ENCODE results near the gene ARL6IP4.
"Not testable (repeated sequence)": the region's sequence is repeated elsewhere in the genome, so short reads cannot be mapped to it uniquely, and the experiment has no call there.

The ARL6IP4 gene

DNA sequence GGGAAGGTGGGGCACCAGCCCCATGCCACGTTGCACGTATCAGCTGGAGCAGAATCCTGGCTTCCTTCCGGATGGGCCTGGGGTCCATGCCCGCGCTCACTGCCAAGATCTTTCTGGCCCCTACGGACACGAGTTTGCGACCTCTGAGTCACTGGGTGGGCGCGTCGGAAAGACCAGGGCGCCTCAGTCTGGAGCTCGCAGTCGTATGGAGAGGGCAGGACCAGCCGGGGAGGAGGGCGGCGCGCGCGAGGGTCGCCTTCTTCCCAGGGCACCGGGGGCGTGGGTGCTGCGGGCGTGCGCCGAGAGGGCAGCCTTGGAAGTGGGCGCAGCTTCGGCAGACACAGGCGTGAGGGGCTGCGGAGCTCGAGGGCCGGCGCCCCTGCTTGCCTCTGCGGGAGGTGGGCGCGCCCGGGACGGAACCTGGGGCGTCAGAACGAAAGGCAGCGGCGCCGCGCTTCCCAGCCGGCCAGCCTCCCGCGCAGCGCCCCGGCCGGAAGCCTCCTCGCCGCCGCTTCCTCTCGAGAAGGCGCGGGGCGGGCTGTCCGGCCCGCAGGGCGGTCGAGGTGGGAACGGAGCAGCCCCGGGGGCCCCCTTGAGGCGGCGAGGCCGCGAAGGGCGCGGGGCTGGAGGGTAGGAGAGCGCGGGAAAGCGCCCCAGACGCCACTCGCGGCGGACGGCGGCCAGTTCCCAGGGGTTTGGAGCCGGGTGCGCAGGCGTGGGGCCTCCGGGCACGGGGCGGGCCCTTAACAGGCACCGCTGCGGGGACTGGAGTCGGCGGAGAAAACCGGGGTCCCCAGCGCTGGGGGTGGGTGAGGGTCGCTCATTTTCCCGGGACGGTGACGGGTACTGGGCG is at the start of gene ARL6IP4:
Gene ARL6IP4 (plus strand): TSS at position 499 of the 853 bp plus-strand sequence. CDS start 459 bp downstream, outside the sequence.
- DNase-seq (ENCODE audit: insufficient read length, low spot score): peak; percentile 75
- TF ChIP-seq, protein P1, sequence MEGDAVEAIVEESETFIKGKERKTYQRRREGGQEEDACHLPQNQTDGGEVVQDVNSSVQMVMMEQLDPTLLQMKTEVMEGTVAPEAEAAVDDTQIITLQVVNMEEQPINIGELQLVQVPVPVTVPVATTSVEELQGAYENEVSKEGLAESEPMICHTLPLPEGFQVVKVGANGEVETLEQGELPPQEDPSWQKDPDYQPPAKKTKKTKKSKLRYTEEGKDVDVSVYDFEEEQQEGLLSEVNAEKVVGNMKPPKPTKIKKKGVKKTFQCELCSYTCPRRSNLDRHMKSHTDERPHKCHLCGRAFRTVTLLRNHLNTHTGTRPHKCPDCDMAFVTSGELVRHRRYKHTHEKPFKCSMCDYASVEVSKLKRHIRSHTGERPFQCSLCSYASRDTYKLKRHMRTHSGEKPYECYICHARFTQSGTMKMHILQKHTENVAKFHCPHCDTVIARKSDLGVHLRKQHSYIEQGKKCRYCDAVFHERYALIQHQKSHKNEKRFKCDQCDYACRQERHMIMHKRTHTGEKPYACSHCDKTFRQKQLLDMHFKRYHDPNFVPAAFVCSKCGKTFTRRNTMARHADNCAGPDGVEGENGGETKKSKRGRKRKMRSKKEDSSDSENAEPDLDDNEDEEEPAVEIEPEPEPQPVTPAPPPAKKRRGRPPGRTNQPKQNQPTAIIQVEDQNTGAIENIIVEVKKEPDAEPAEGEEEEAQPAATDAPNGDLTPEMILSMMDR (IDR thresholded peaks at IDR 0.05; ENCODE audit: insufficient read depth, missing control alignments): no peak
- no peak for FAIRE-seq

DNA sequence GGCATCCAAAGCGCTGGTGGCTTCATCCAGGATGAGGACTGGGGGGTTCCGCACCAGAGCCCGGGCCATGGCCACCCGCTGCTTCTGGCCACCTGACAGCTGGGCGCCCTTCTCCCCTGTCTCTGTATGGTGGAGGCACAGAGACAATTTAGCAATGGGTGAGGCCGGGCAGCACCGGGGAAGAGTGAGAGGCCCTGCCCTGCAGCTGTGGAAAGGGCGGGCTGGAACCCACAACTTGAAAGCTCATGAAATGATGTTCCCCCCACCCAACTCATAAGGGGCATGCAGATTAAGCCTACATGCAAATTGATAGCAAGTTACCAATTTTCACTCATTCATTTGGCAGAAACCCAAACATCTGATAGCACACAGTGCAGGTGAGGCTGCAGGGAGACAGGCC is 48.3 kb upstream of the ARL6IP4 start:
- no peak for DNase-seq (ENCODE audit: insufficient read length, low spot score)
- TF ChIP-seq, protein P1 (IDR thresholded peaks at IDR 0.05; ENCODE audit: insufficient read depth, missing control alignments): no peak
- FAIRE-seq: no peak

- TF ChIP-seq, protein P1 (IDR thresholded peaks at IDR 0.05; ENCODE audit: insufficient read depth, missing control alignments): no peak
- DNase-seq (ENCODE audit: insufficient read length, low spot score) (no peak), FAIRE-seq (no peak)
These were observed 45.8 kb upstream of the ARL6IP4 start for GRCh38 chr12:122934722-122935121.

DNA sequence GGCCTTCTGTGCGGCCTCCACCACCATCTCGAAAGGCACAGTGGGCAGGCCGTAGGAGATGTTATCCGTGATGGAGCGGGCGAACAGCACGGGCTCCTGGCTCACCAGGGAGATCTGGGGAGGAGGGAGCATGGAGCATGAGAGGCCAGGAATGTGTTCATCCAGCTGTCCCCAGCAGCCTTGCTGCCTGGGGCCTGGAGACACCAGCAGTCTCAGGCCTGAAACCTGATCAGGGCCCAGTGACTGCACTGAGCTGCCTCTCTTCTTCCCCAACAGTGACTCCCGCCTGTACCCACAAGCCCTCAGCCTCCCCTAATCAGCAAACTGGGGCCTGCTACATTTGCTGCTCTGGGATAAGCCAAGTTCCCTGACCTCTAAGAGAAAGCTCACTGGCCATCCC is 45.2 kb upstream of the ARL6IP4 start:
- TF ChIP-seq, protein P1 (IDR thresholded peaks at IDR 0.05; ENCODE audit: insufficient read depth, missing control alignments): no peak

GRCh38 chr12:122937622-122938091 is 42.8 kb upstream of the ARL6IP4 start:
- no peak for FAIRE-seq
- no peak for DNase-seq (ENCODE audit: insufficient read length, low spot score)

More for the DNA sequence above, 45.2 kb upstream of the ARL6IP4 start:
- no peak for DNase-seq (ENCODE audit: insufficient read length, low spot score)
- FAIRE-seq: no peak

DNA sequence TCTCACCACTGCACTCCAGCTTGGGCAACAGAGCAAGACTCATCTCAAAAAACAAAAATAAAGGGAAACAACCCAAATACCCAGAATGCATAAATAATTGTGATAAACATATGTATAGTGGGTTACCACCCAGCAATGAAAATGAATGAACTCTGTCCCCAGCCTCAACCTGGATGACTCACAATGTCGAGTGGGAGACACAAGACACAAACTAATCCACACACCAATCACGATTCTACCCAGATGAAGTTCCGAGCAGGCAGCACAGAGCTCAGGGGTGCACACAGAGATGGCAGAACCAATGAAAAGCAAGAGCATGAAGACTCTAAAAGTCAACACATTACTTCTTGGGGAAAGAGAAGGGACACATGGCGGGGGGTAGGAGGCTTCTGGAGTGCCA is 41.4 kb upstream of the ARL6IP4 start:
- FAIRE-seq: no peak
- TF ChIP-seq, protein P1 (IDR thresholded peaks at IDR 0.05; ENCODE audit: insufficient read depth, missing control alignments): no peak

More at GRCh38 chr12:122937622-122938091, 42.8 kb upstream of the ARL6IP4 start:
- TF ChIP-seq, protein P1 (IDR thresholded peaks at IDR 0.05; ENCODE audit: insufficient read depth, missing control alignments): no peak

GRCh38 chr12:122941351-122941750 is 39.1 kb upstream of the ARL6IP4 start:
- not testable (repeated sequence) for DNase-seq (ENCODE audit: insufficient read length, low spot score); FAIRE-seq

More for the DNA sequence above, 41.4 kb upstream of the ARL6IP4 start:
- DNase-seq (ENCODE audit: insufficient read length, low spot score): no peak
